GOT3 (cell line): ENCODE data around the gene FRMD4A.
"Not testable (repeated sequence)": the region's sequence is repeated elsewhere in the genome, so short reads cannot be mapped to it uniquely, and the experiment has no call there.

Experiments used
- DNase-seq: peaks from one replicate; lab custom pipeline; 2025; ENCODE audit warnings: mixed read lengths; lab: John Stamatoyannopoulos, UW

Gene FRMD4A

DNA sequence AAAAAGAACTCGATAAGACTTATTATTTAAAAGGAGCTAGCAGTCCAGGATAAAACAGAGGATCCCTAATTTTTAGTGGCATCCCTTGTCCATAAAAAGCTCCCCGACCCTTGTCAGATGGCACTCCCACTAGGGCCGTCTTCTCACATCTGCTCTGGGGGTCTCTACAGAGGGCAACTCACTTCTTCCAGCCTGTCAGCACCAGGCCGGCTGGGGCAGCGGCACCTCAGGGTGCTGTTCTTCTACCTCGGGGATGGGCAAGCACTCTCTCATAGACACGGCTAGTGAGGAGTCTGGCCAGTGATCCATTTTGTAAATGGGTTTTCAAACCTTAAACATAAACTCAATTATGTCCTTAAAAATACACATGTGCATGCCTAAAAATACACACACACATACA is 609.2 kb downstream of the FRMD4A start:
- no peak for DNase-seq

DNA sequence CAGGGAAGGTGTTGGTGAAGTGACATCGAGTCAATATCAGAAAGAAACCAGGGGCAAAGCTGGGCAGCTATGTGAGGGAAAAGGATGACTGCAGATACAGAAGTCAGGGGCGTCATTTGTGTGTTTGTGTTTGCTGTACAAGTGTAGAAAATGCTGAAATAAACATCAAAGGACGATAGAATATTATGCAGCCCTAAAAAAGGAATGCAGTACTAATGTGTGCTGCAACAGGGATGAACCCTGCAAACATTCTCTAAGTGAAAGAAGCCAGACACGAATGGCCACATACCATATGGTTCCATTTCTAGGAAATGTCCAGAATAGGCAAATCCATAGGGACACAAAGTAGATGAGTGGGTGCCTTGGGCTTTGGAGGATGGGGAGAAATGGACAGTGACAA is 610.0 kb downstream of the FRMD4A start:
- no peak for DNase-seq

DNA sequence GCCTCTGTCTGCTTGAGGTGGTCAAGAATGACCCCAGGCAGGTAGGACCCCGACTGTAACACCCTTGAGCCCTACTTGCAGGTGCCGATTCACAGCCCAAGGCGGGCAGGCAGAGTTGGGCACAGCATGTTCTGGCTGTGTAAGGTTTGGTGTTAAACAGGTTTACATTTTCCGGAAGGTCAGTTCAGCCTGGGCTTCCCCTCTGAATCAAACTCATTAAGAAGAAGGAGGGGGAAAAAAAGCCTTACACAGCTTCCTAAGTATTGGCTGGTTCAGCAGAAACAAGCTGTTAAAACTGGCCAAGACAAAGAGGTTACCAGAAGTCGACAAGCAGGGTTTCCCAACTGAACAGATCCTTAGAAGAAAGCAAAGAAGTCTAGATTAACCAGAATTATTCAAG is 611.3 kb downstream of the FRMD4A start:
- DNase-seq, result no peak

DNA sequence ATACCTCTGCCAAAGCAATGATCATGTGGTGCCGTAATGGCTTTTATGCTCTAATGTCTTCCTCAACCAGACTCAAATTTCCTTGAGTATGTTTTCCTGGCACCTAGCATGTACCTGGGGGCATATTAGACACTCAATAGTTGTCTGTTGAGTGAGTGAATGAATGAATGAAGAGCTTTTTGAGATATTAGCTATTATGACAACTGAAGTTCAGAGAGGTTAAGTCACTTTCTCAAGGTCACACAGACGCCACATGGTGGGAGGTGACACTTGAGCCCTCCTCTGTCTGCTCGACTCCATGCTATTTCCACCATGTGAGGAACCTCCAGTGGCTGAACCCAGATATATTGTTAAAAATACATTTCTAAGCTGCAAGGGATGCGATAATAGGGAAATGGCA is 611.9 kb downstream of the FRMD4A start:
- DNase-seq, result no peak

DNA sequence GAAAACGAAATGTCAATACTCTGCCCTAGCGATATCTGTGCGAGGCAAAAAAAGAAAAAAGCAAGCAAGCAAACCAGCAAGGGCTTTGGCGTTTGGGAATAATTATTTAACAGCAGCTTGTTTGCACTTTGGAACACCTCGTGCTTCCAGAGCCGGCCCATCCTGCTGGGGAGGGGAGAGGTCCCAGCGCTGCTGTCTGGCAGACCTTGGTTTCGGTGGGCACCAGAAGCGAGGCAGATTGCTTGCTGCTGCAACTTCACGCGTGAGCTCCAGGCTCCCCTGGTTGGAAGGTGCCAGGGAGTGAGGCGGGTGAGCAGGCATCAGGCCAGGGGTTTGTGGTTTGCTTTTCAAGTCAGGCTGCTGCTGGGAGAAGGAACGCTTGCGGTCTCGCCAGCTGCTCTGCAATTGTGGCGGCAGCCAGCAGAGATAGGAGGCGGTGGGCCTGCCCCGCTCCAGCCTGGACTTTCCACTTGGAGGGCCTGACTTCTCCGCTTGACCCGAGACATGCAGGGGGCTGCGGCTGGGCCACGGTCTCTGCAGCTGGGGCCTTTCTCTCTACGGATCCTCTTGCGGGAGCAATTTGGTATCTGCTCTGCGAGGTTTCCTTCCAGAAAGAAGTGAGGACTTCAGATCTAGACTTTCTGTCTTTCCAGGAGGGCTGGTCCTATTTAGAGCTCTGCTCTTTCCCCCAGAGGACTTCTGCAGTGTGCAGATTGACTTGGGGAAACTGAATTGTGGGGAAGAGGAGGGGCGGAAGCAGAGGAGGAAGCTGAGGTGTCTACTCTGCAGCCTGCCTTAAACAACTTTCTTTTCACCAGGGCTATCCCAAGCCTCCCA is 612.6 kb downstream of the FRMD4A start:
- DNase-seq, result peak; percentile 29

DNA sequence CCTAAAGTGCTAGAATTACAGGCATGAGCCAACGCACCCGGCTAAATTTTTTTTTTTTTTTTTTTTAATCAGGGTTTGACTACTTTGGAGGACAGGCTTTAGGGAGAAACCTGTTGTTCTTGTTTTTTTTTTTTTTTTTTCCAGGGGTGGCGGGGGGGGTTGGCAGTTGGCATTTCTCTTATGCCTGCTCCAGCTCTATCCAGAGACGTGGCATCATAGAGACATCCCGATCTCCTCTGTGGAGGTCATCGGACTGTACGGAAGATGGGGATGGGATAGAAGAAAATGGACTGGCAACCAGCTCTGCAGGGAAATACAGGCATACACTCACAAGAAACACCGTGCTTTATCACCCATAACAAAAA is 613.2 kb downstream of the FRMD4A start:
- DNase-seq, result no peak

DNA sequence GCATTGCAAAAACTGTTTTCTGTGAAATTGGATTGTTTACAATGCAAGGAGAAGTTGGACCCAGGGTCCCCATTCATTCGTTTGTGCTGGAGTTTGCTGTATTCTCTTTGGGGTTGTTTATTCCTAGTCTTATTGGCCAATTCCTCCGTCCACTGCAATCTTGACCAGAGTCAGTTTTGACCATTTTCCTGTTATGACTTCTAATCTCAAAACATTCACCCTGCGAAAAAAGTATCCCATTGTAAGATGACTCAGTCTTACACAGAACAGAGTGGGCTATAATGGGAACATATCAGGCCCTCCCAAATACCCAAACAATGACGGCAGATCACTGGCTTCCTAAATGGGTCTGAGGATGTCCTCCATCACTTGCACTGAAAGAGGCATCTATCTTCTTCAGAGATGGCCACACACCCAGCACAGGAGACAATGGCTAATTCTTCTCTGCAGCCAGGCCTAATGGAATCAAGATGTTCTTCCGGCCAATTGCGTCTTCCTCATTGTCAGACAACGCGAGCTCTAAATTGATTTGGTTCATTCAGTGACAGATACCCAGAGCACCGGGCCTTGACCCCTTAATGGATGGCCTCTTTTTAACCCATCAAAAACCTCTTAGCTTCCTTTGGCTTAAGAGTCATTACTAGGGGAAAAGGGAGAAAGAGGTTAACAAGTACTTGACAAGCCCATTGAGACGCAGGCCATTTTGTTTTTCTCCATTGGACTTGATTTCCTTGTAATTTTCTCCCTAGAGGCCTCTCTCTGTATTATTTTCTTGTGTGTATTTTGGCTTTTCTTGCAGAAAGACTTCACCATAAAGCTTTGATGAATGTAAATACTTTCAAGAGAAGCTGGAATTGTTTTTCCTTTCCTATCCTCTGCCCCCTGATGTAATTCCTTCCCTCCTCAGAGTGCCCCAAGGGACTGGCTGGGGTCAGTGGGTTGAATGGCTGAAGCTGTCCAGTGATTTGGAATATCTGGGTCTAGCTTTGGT is 614.3 kb downstream of the FRMD4A start:
- no peak for DNase-seq

DNA sequence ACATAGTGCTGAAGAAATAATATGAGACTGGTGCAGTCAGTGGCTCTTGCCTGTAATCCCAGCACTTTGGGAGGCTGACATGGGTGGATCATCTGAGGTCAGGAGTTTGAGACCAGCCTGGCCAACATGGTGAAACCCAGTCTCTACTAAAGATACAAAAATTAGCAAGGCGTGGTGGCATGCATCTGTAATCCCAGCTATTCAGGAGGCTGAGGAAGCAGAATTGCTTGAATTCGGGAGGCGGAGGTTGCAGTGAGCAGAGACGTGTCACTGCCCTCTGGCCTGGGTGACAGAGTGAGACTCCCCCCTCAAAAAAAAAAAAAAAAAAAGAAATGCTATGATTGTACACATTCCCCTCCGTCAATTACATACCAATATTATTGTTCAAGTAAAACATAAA is 615.1 kb downstream of the FRMD4A start:
- DNase-seq, result not testable (repeated sequence)

DNA sequence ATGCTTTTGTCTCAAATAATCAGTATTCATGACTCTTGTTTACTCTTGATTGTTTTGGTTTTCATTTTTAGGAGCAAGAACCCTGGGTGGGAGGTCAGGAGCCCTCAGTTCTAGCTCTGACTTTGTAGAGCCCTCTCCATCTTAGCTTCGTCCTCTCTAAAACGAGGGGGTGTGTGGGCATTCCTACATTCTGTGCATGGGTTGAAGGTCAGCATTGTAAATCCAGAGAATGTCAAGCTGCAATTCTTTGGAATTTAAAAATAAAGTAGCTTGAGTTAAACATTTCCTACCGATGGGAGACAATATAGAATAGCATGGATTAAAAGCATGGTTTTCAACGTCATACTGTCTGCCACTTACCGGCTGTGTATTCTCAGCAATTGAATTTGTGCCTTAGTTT is 615.6 kb downstream of the FRMD4A start:
- DNase-seq, result no peak

DNA sequence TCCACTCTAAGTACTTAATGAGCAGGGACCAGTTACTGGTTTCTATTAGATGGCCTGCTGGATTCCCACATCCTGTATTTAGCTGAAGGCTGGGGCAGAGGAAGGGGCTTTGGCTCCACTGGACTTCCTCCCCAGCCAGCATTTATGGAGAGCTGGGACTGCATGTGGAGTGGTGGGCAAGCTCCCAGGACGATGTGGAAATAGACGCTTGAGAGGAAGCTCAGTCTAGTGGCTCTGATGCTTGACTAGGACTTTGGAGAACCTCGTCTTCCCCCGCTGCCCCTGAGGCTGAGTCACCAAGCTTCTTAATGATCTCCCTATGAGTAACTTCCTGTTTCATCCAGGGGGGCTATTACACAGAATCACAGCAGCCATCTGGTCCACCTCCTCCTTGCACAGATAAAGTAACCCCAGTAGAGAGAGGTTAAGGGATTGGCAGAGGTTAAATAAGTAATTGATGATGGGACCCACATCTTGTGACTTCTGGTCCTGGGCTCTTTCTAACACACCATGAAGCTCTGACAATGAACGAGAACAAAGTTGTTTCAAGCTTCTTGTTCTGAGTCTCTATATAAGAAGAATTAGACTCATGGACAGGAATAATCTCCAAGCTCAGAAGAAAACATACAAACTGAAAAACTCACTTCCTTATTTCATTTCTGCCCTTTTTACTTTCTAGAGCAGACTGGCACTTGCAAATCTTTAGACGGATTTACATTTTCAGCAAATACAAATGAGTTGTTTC is 617.7 kb downstream of the FRMD4A start:
- peak; percentile 25 for DNase-seq

DNA sequence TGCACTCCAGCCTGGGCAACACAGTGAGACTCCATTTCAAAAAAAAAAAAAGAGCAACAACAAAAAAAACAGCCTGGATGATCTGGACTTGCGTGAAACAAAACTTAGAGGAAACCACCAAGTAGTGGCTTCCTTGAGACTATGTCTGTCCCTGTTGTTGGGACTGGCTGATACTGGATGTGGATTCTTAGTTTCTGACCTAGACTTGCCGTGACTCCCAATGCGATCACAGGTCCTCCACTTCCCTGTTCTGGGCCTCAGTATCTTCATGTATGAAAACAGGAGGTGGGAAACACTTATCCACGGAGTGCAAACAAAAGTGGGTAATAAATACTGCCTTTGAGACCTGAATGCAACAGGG is 618.3 kb downstream of the FRMD4A start:
- no peak for DNase-seq

DNA sequence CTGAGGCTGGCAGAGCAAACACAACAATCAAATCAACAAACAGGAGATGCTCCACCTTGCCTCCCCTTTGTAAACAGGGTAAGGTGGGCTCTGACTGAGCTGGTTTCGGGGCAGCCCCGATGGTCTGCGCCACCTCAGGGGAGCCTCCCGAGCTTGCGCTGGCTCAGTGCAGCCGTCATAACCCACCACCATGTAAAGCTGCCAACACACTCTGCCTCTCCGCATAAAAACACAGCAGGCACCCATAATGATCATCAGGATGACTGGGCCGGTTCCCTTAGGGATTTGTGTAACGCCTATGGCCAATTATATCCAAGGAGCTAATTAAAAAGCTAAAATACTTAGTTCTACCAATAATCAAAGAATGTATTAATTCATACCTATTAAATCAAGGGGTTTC is 619.4 kb downstream of the FRMD4A start:
- no peak for DNase-seq

DNA sequence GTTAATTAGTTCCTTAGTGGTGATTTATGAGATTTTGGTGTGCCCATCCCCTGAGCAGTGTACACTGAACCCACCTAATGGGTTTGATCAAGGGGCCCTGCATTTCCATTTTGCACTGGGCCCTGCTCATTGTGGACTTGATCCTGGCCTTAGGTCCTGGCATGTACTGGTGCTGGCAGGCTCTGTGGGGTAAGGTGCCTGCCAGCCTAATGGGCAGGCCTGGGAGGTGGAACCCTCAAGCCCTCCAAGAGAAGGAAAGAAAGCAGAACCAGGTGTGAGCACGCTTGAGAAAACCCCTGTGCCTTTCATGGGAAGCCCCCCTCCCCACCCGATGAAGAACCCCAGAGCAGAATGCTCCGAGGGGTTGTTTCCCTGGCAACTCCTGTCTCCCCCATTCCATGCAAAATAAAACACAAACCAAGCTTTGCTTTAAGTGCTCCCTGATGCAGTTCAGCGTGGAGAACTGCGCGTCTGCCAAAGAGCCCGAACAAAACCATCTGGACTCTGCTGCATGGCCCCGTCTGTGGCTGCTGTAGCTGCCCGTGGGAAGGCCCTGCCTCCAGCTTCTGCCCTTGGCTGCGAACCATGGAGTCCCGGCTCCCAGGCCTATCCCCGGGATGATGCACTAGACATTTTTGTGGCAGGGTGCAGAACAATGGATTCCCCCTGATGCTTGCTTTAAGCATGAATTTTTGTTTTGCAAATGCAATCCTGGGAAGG is 620.6 kb downstream of the FRMD4A start:
- no peak for DNase-seq

DNA sequence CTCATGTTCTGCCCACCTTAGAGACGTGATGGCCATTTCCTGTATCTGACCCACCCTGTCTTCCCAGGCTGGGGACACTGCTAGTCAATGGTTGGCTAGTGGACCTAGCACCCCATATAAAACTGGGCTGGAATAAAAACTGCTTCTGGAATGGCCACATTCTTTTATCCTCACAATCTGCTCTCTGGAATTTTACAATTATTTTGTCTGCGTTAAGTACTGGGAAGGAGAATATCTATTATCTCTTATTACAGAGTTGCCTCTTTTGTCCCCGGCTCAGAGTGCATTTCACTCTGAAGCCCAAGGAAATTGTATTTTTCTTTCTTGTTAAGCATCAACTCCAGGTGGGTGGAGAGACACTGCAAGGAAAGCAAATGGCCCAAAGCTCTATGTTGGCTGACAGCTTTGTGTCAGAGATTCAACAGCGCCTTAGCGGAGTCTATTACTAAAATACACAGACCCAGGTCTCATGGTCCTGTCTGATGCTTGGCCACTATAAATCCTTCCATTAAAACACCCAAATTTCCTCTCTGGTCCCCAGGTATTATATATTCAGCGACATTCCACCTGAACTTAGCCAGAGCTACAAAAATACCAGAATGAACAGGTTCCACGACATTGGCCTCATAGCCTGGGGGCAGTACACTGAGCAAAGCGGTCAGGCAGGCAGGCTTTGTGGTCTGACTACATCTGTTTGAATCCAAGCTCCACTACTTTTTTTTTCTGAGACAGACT is 622.3 kb downstream of the FRMD4A start:
- no peak for DNase-seq

DNA sequence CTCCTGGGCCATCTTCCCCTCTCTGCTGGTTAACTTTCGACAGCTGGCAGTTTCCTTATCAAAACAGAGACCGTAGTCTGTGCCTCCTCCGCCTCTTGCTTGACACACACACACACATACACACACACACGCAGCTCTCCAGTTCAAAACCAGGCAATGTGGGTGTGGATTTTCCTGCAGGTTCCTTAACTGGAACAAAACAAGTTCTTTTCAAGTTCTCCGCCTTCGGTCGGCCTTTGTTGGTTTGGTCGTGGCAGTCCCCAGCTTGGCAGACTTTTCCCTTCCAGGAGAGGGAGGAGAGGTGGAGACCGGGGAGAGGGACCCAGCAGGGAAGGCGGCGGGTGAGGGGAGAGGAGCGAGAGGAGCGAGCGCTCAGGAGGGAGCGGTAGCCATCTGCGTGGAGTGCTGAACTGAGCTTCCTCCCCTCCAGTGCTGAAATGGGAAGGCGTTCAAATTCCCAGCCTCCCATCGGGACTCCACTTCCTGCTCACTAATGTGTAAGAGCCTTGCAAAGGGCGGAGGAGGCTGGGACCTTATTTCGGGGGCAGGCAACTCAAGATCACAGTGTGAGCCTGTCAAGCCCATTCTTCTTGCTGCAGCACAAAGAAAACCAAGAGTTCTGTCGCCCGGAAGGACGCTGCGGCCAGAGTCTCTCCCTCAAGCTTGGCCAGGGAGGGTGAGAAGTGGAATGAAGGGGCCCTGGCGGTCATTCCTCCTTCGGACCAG is 623.4 kb downstream of the FRMD4A start:
- peak; percentile 13 for DNase-seq

DNA sequence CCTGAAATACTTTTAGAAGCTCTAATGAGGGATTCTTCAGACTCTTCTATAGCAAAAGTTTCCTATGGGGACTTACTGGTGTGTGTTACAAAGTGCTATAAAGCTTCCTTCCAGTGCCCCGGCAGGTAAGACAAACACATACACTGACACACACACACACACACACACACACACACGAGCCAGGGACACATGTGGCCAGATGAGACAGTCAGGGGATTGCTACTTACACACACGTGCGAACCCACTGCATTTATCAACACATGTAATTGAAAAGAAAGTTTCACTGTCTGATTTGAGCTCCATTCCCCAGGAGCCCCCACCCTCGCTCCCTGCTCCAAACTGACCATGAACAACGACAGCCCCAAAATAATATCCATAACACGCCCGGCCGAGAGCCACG is 624.1 kb downstream of the FRMD4A start:
- no peak for DNase-seq

DNA sequence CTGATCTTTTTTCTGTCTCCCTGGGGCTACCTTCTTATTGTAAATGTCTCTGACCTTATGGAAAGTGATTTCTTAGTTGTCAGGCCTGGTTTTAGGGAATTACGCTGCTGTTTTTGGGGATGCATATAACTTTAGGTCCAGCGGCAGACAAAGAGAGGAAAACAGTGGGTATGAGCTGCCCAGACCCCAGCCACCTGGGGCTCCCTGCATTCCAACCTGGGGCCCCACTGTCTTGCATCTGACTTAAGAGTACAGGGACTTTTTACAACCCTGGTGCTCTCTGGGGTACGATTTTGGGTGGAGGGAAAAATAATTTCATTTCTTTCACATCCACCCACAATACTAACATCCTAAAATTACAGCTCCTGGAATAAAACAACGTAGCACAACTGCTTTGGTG is 624.5 kb downstream of the FRMD4A start:
- DNase-seq, result no peak

DNA sequence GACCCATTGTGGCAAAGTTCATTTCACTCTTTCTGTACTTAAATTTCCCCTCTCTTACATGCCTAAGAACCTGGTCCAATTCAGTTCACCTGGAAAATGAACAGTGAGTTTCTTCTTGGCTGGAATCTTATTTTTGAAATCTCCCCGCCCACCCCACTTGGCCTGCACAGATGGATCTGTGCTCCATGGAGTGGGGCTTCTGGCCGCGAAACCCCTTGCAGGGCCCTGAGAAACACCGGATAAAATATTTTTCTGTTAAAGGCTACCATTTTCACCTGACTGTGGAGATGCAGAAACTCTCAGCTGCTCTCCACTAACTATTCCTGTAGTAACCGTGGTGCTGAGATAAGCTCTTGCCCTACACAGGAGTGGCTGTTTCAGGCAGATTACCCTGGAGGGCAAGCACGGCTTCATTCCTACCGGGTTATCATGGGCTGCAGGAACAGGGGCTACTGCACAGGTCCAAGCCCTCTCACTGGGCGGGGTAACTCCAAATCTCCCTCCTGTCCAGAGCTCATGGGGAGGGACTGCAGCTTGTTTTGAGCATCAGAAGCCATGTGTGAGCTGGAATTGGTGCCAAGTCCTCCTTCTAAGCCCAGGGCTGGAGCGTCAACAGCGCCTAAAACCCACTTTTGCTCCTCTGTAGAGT is 625.1 kb downstream of the FRMD4A start:
- no peak for DNase-seq

DNA sequence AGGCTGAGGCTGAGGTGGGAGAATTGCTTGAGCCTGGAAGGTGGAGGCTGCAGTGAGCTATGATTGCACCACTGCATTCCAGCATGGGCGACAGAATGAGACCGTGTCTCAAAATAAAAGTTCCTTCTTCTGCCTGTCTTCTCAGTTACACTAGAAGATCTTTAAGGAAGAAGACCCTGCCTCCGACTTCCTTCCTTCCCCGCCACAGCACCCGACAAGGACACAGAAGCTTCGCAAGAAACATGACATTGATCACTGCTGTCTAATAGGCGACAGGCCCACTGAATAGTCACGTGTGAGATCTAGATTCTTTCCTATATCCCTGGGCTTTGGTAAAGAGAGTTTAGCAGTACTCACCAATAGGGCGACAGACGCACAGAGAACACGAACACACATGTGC is 625.8 kb downstream of the FRMD4A start:
- DNase-seq, result no peak

DNA sequence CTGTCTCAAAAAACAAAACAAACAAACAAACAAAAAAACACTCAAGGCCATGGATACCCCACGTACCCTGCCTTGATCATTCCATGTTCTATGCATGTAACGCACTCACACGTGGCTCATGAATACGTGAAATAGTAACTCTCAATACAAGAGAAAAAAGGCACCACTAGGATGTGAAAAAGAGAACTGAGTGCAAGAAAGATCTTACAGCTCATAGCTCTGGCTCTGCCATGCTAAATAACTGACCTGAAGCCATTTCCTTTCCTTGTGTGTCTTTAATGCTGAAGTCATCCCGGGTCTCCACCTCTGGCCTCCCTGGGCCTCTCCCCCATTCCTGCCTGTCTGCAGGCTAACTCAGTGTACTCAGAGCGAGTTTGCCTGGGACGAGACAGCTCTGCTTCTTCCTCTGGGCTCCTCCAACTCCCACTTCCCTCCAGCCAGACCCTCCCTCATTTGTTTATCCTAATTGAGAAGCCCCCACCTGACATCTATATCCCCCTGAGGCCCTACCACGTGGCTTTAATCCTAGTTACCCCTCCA is 626.7 kb downstream of the FRMD4A start:
- DNase-seq, result no peak
